Natural killer cell (primary cell): ENCODE measurements around the gene LPCAT4. TPM values are rescaled to one million over a fixed set of nuclear protein-coding genes. Genes with fewer than 3 reads are reported as not detected.

ENCODE experiments used
- ATAC-seq, 3 donors: fragments of 150-1000 bp in 2 of 3; fragments of 200-7000 bp in 1 of 3; cut with Tn5 transposase; 1 replicate in 1 of 3; 2 replicates in 2 of 3; pipeline ENCODE4 v1.10.0; 2021; ENCODE audit warnings: mild to moderate bottlenecking in 2 of 3, moderate library complexity in 2 of 3
- DNase-seq, 2 donors: peaks; one replicate each; pipeline versions ENCODE4 v3.0.0 to v3.0.0-alpha.2; 2013 to 2021; ENCODE audit warnings: mixed read lengths in 1 of 2
- H3K27ac ChIP-seq: one replicate; pipeline ENCODE4 v1.5.1; 2013; ENCODE audit warnings: mild to moderate bottlenecking, low read length
- H3K27me3 ChIP-seq: one replicate; pipeline ENCODE4 v1.6.1; 2013; ENCODE audit warnings: low read length; ENCODE audit not compliant: control insufficient read depth, insufficient read depth
- H3K36me3 ChIP-seq: one replicate; pipeline ENCODE4 v1.6.1; 2013; ENCODE audit warnings: low read length; ENCODE audit not compliant: control insufficient read depth, insufficient read depth
- H3K4me1 ChIP-seq: one replicate; pipeline ENCODE4 v1.6.1; 2013; ENCODE audit warnings: low read length; ENCODE audit not compliant: control insufficient read depth, insufficient read depth
- H3K4me3 ChIP-seq: one replicate; pipeline ENCODE4 v1.5.1; 2013; ENCODE audit warnings: low read length
- H3K9me3 ChIP-seq: one replicate; pipeline ENCODE4 v1.6.1; 2013; ENCODE audit warnings: low read length; ENCODE audit not compliant: control insufficient read depth, insufficient read depth
- H3K27ac Mint-ChIP-seq, 2 donors: one replicate each; pipeline ENCODE4 v1.8.0; 2022; ENCODE audit warnings: mild to moderate bottlenecking in 2 of 2, mixed read lengths in 2 of 2, moderate library complexity in 1 of 2
- H3K27me3 Mint-ChIP-seq, 2 donors: one replicate each; pipeline ENCODE4 v1.8.0; 2022; ENCODE audit warnings: low read depth in 2 of 2, mixed read lengths in 2 of 2
- H3K36me3 Mint-ChIP-seq: one replicate; pipeline ENCODE4 v1.8.0; 2022; ENCODE audit warnings: mixed read lengths
- H3K4me1 Mint-ChIP-seq, 2 donors: one replicate each; pipeline ENCODE4 v1.8.0; 2022; ENCODE audit warnings: mixed read lengths in 2 of 2
- H3K4me3 Mint-ChIP-seq: one replicate; pipeline ENCODE4 v1.8.0; 2022; ENCODE audit warnings: mild to moderate bottlenecking, moderate library complexity, mixed read lengths
- H3K9me3 Mint-ChIP-seq, 2 donors: one replicate each; pipeline ENCODE4 v1.8.0; 2022; ENCODE audit warnings: mixed read lengths in 2 of 2
- WGBS: methylation state at CpG from one replicate; pipeline ENCODE4 v1.1.7; 2013; ENCODE audit warnings: missing lambda C conversion rate; ENCODE audit not compliant: insufficient coverage; 5-methylcytosine and 5-hydroxymethylcytosine counted together
- intact Hi-C: fragments of 100-400 bp; cut with micrococcal nuclease; formaldehyde crosslinking; loops from one replicate; pipeline ENCODE4 v1.14.2; 2022
- total RNA-seq, 4 donors: library from RNA; stranded (reverse); fragments of 120-200 nt in 1 of 4; gene quantifications; one replicate each; pipeline versions ENCODE4 v1.2.3 to v1.2.4, GENCODE V29; 2013 to 2022
- TF ChIP-seq, protein P1 (sequence below): fragments of 200-600 bp; IDR thresholded peaks from one replicate; pipeline ENCODE4 v1.8.0; 2022; ENCODE audit warnings: antibody characterized with exemption

The LPCAT4 gene
- total RNA-seq, 3 donors from 2014 or later (not counting 1 experiment from before 2014, with no cell fraction given) = 42.1 to 50.1 (median 44.5) TPM

DNA sequence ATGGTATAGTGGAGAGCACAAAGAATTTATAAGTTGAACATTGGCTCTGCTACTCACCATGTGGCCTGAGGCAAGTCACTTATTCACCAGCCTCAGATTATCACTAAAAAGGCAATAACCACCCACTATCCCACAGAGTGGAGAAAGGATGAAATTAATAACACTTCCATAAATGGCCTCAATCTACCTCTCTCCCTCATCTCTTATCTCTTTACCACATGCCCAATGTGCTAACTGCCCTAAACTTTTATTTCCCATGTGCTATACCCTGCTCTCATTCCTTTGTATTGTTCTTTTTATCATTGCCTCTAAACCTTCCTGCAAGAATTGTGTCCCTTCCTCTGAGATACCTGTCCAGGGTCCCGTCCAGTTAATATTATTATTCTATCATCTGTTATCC, 55.4 kb downstream of the LPCAT4 start:
- no peak overlapping the region for H3K27ac Mint-ChIP-seq
- DNase-seq = no peak
- H3K4me3 Mint-ChIP-seq = no peak overlapping the region
- no peak overlapping the region for H3K27ac ChIP-seq
- H3K9me3 Mint-ChIP-seq = no peaks in the 10 kb centered on the region
- H3K9me3 ChIP-seq = no peaks in the 10 kb centered on the region
- no peak for ATAC-seq
- H3K36me3 Mint-ChIP-seq = peaks cover 5% of the 10 kb centered on the region
- H3K4me1 ChIP-seq = no peaks in the 10 kb centered on the region
- TF ChIP-seq, protein P1, sequence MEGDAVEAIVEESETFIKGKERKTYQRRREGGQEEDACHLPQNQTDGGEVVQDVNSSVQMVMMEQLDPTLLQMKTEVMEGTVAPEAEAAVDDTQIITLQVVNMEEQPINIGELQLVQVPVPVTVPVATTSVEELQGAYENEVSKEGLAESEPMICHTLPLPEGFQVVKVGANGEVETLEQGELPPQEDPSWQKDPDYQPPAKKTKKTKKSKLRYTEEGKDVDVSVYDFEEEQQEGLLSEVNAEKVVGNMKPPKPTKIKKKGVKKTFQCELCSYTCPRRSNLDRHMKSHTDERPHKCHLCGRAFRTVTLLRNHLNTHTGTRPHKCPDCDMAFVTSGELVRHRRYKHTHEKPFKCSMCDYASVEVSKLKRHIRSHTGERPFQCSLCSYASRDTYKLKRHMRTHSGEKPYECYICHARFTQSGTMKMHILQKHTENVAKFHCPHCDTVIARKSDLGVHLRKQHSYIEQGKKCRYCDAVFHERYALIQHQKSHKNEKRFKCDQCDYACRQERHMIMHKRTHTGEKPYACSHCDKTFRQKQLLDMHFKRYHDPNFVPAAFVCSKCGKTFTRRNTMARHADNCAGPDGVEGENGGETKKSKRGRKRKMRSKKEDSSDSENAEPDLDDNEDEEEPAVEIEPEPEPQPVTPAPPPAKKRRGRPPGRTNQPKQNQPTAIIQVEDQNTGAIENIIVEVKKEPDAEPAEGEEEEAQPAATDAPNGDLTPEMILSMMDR = no peak
- intact Hi-C loops = no loop called here
- no peaks in the 10 kb centered on the region for H3K27me3 Mint-ChIP-seq
- 80% methylated on average over 1 of the region's 1 CpG for WGBS
- no peaks in the 10 kb centered on the region for H3K27me3 ChIP-seq
- no peaks in the 10 kb centered on the region for H3K36me3 ChIP-seq
- no peak overlapping the region for H3K4me3 ChIP-seq
- H3K4me1 Mint-ChIP-seq = peaks cover 21 to 25% of the 10 kb centered on the region in 2 donors

Other genes starting within 250 kb of the LPCAT4 start
- 10 to 100 TPM; 24.0 to 33.8 (median 26.1) TPM for gene KATNBL1, start 157.1 kb downstream of the LPCAT4 start, total RNA-seq
- 10 to 100 TPM; 72.4 to 78.4 (median 77.3) TPM for gene EMC4, start 142.2 kb downstream of the LPCAT4 start, total RNA-seq
- 10 to 100 TPM; 56.1 to 82.9 (median 79.5) TPM for gene SLC12A6, start 29.4 kb downstream of the LPCAT4 start, total RNA-seq
- gene NOP10, start 24.1 kb downstream of the LPCAT4 start, total RNA-seq = 10 to 100 TPM; 56.6 to 69.9 (median 56.7) TPM
- gene NUTM1, start 23.9 kb downstream of the LPCAT4 start, total RNA-seq = not detected
- gene GOLGA8A, start 70.6 kb upstream of the LPCAT4 start, total RNA-seq = 100 to 1,000 TPM; 174 to 265 (median 201) TPM
- 100 to 1,000 TPM; 156 to 239 (median 183) TPM for gene GOLGA8B, start 216.5 kb upstream of the LPCAT4 start, total RNA-seq